ENCODE data around the gene C1GALT1C1.

- TF ChIP-seq ZNF274 (IDR thresholded peaks at IDR 0.05; ENCODE audit: low read depth, low read length): no peak
- no peak for TF ChIP-seq YY1 (IDR thresholded peaks at IDR 0.05; ENCODE audit: insufficient read depth, insufficient read length)
These were observed 32.8 kb upstream of the C1GALT1C1 start for GRCh38 chrX:120662662-120663061.

Data from NT2/D1 (cell line).